Liver (tissue), 9 donors: Measurements from ENCODE around the gene TACO1. TPM values are rescaled to one million over a fixed set of nuclear protein-coding genes. Genes with fewer than 3 reads are reported as not detected.

Experiments used
- DNase-seq: peaks from one replicate; pipeline ENCODE4 v3.0.0-alpha.2; 2017; ENCODE audit warnings: low spot score
- H3K27ac ChIP-seq, 2 donors: one replicate each; pipeline ENCODE4 v1.7.0; 2013; ENCODE audit warnings: inconsistent platforms in 2 of 2, low read length in 2 of 2, control low read depth in 1 of 2, low read depth in 1 of 2, mild to moderate bottlenecking in 1 of 2
- H3K27me3 ChIP-seq, 4 donors: one replicate each; pipeline versions ENCODE4 v1.6.1 to v1.7.0; 2013; ENCODE audit warnings: low read length in 3 of 4, inconsistent platforms in 1 of 4, mild to moderate bottlenecking in 1 of 4, moderate library complexity in 1 of 4; ENCODE audit not compliant: control insufficient read depth in 4 of 4, insufficient read depth in 4 of 4
- H3K36me3 ChIP-seq, 4 donors: one replicate each; pipeline versions ENCODE4 v1.6.1 to v1.7.0; 2013; ENCODE audit warnings: low read length in 3 of 4, mild to moderate bottlenecking in 3 of 4, low read depth in 1 of 4, moderate library complexity in 1 of 4; ENCODE audit not compliant: control insufficient read depth in 4 of 4, insufficient read depth in 3 of 4
- H3K4me1 ChIP-seq, 4 donors: one replicate each; pipeline versions ENCODE4 v1.6.1 to v1.7.0; 2013; ENCODE audit warnings: low read length in 3 of 4, mild to moderate bottlenecking in 3 of 4, moderate library complexity in 1 of 4; ENCODE audit not compliant: control insufficient read depth in 4 of 4, insufficient read depth in 4 of 4
- H3K4me3 ChIP-seq, 3 donors: one replicate each; pipeline versions ENCODE4 v1.6.1 to v1.7.0; 2013; ENCODE audit warnings: low read length in 3 of 3, control low read depth in 1 of 3, low read depth in 1 of 3, mild to moderate bottlenecking in 1 of 3
- H3K9ac ChIP-seq, 2 donors: one replicate each; pipeline ENCODE4 v1.7.0; 2013; ENCODE audit warnings: low read length in 2 of 2, mild to moderate bottlenecking in 2 of 2, moderate library complexity in 2 of 2, control low read depth in 1 of 2, low read depth in 1 of 2
- H3K9me3 ChIP-seq, 4 donors: one replicate each; pipeline versions ENCODE4 v1.6.1 to v1.7.0; 2013; ENCODE audit warnings: low read length in 3 of 4; ENCODE audit not compliant: control insufficient read depth in 4 of 4
- FOXA2 ChIP-seq: IDR thresholded peaks from 2 replicates; pipeline ENCODE4 v1.6.1; 2016; ENCODE audit warnings: antibody characterized with exemption
- GABPA ChIP-seq, 2 donors: IDR thresholded peaks in 1 of 2; conservative IDR thresholded peaks in 1 of 2; 2 replicates each; pipeline ENCODE4 v1.6.1; 2016; ENCODE audit warnings: antibody characterized with exemption in 2 of 2, mild to moderate bottlenecking in 1 of 2, moderate library complexity in 1 of 2
- HNF4A ChIP-seq, 2 donors: conservative IDR thresholded peaks; 2 replicates each; pipeline ENCODE4 v1.6.1; 2016; ENCODE audit warnings: antibody characterized with exemption in 2 of 2, mild to moderate bottlenecking in 2 of 2
- HNF4G ChIP-seq: IDR thresholded peaks from 2 replicates; pipeline ENCODE4 v1.6.1; 2016; ENCODE audit warnings: antibody characterized with exemption
- MAX ChIP-seq: IDR thresholded peaks from 2 replicates; pipeline ENCODE4 v1.6.1; 2016; ENCODE audit warnings: antibody characterized with exemption
- RAD21 ChIP-seq, 2 donors: IDR thresholded peaks; 2 replicates each; pipeline ENCODE4 v1.6.1; 2016; ENCODE audit warnings: antibody characterized with exemption in 2 of 2, mild to moderate bottlenecking in 2 of 2
- REST ChIP-seq: IDR thresholded peaks from 2 replicates; pipeline ENCODE4 v1.6.1; 2016; ENCODE audit warnings: antibody characterized with exemption, mild to moderate bottlenecking
- SP1 ChIP-seq: IDR thresholded peaks from 2 replicates; pipeline ENCODE4 v1.6.1; 2018; ENCODE audit warnings: antibody characterized with exemption, mild to moderate bottlenecking
- TAF1 ChIP-seq: conservative IDR thresholded peaks from 2 replicates; pipeline ENCODE4 v1.6.1; 2016; ENCODE audit warnings: antibody characterized with exemption, mild to moderate bottlenecking
- ZBTB33 ChIP-seq: IDR thresholded peaks from 2 replicates; pipeline ENCODE4 v1.6.1; 2016; ENCODE audit warnings: antibody characterized with exemption
- WGBS: extraction: QIAGEN DNeasy Blood & Tissue Kit; methylation state at CpG from one replicate; pipeline ENCODE4 v1.1.7; 2013; 5-methylcytosine and 5-hydroxymethylcytosine counted together
- polyA plus RNA-seq, 2 donors: library from polyadenylated mRNA; stranded (reverse) in 1 of 2; unstranded in 1 of 2; fragments of 200-250 nt in 1 of 2; fragments of >200 nt in 1 of 2; fragmentation: Nextera tagmentation in 1 of 2; extraction: Ambion mirVana in 1 of 2; gene quantifications; one replicate each; pipeline versions ENCODE4 v1.2.1 to v1.2.3, GENCODE V29; 2013 to 2015
- total RNA-seq, 2 donors: library from RNA; depleted of rRNA; stranded (reverse); fragments of >200 nt; gene quantifications; one replicate each; pipeline ENCODE4 v1.2.3, GENCODE V29; 2014
- donor health status: healthy.
- donor health status: healthy.
- donor health status: healthy.
- donor health status: healthy.
- donor health status: healthy.

Gene TACO1
- total and polyA plus RNA-seq, 4 donors = 14.3 to 55.8 (median 41.7) TPM

- TF ChIP-seq REST = no peak
- TF ChIP-seq HNF4A (conservative IDR thresholded peaks at IDR 0.05) = no peak
Measured at GRCh38 chr17:63624531-63624880, 23.8 kb downstream of the TACO1 start (continued).

- peak overlapping the region; percentile 34 to 37 for H3K27ac ChIP-seq
- no peak for DNase-seq
- H3K36me3 ChIP-seq = no peaks in the 10 kb centered on the region
- peak overlapping the region in 1 of 2 donors; percentile 27 for H3K9ac ChIP-seq
- 65% methylated on average over 4 of the region's 4 CpGs for WGBS
- TF ChIP-seq TAF1 (no peak), GABPA (IDR thresholded peaks at IDR 0.05 in 1 of 2, conservative IDR thresholded peaks at IDR 0.05 in 1 of 2) (no peak), RAD21 (IDR thresholded peaks at IDR 0.05) (no peak), HNF4G (no peak), HNF4A (conservative IDR thresholded peaks at IDR 0.05) (no peak), ZBTB33 (no peak)
- no peaks in the 10 kb centered on the region for H3K9me3 ChIP-seq
- no peak overlapping the region for H3K4me3 ChIP-seq
- H3K4me1 ChIP-seq = peaks cover 4 to 46% (median 18%) of the 10 kb centered on the region in 4 donors
- no peaks in the 10 kb centered on the region for H3K27me3 ChIP-seq
Measured at GRCh38 chr17:63626551-63627180, 26.0 kb downstream of the TACO1 start.

- no peaks in the 10 kb centered on the region for H3K27me3 ChIP-seq
- TF ChIP-seq MAX (peak; percentile 48), FOXA2 (no peak), SP1 (peak; percentile 17), GABPA (IDR thresholded peaks at IDR 0.05 in 1 of 2, conservative IDR thresholded peaks at IDR 0.05 in 1 of 2) (no peak), HNF4A (conservative IDR thresholded peaks at IDR 0.05) (peak in 1 of 2 donors; percentile 10)
- H3K9me3 ChIP-seq = no peaks in the 10 kb centered on the region
- no peak overlapping the region for H3K4me3 ChIP-seq
- H3K9ac ChIP-seq = no peak overlapping the region
- H3K36me3 ChIP-seq = peaks cover 0 to 9% (median 3%) of the 10 kb centered on the region in 4 donors
- H3K27ac ChIP-seq = peak overlapping the region; percentile 32 to 54
- no peak for DNase-seq
- 34% methylated on average over 1 of the region's 1 CpG for WGBS
- H3K4me1 ChIP-seq = peaks cover 3 to 33% (median 8%) of the 10 kb centered on the region in 4 donors
Measured at GRCh38 chr17:63629627-63630026, 28.9 kb downstream of the TACO1 start.
